NCI-H1105 treated with DMSO at 0.1 percent for 48 hours (cell line): ENCODE results near the gene A4GNT.
A peak's percentile ranks its signal among the peaks of the same experiment; 100 is the strongest.
"Not testable (repeated sequence)": the region's sequence is repeated elsewhere in the genome, so short reads cannot be mapped to it uniquely, and the experiment has no call there.

Source experiments
- DNase-seq: peaks from one replicate; lab custom pipeline; 2025; lab: John Stamatoyannopoulos, UW

A4GNT gene

DNA sequence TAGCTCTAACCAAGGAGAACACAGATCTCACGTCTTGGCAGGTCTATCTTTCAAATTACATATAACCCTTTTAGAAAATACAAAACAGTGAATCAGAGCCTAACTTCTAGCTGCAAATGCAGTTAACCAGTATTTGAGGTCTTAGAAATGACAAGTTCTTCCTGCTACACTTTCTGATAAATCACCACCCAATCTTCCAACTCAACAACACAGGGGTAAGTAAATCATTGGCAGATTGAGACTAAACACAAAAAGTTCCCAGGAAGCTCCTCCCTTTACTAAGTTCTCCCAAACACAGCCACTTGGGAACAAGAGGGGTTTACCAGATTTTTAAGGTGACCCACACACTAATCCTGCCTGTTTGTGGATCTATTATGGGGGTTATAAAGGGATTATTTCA is at the start of gene A4GNT:
Gene A4GNT (minus strand): TSS at position 152 of the 400 bp plus-strand sequence. CDS start 1,134 bp downstream, outside the sequence.
- DNase-seq, result no peak

DNA sequence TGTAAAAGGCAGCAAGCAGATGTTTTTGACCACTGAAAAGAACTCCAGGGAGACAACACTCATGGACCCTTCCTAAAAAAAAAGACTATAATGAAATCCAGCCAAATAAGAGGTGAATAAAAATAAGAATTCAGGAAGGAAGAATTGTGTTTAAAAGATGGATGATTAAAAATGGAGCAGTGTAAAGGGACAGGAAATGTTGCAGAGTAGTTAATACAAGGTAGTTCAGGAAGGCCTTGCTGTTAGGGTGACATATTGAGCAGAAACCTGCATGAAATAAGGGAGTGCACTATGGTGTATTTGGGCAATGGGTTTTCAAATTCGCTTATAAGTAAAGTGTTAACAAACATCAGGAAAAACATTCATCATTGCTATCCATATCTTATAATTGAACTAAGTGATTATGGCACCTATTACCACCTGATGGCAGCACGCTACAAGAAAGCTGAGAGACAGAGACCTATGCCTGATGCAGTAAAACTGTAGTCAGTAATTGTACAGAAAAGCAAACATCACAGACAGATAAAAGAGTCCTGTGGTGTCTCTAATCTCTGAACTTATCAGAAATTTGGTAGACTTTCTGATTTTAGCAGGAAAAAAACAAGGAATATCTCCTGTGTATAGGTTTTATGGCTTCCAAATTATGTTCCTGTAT is 48.3 kb upstream of the A4GNT start:
- peak; percentile 84 for DNase-seq

DNA sequence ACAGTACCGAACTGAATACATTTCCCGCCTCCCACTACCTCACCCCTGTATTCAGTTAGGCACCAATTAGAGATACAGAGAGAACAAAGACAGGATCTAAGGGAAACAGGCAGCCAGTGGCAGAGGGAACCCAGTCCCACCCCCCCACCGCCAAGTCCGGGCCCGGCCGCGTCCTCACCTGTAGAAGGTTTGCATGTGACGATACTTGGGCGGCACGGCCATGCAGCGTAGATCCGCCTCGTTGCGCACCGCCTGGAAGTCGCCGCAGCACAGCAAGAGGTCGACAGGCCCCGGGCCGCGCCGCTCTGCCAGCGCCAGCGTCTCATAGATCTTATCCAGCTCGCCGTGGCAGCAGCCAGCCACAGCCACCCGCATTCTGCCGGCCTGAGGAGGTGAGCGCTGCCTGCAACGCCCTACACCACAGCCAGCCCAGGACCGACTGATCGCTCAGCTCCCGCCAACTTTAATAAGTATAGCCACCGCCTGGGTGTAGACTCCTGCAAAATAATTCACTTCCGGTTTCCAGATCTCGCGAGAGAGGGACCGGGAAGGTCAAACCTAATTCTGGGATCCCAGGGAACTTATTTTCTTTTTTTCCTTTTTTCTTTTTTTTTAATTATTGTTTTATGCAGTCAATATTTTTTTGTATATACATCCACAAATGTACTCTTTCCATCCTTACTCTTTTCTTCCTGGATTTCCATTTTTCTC is 42.4 kb upstream of the A4GNT start, which contains the start of gene DBR1:
Gene DBR1 (minus strand): TSS at position 501 of the 711 bp plus-strand sequence. CDS start 126 bp downstream, at position 375.
- DNase-seq, result peak; percentile 92

DNA sequence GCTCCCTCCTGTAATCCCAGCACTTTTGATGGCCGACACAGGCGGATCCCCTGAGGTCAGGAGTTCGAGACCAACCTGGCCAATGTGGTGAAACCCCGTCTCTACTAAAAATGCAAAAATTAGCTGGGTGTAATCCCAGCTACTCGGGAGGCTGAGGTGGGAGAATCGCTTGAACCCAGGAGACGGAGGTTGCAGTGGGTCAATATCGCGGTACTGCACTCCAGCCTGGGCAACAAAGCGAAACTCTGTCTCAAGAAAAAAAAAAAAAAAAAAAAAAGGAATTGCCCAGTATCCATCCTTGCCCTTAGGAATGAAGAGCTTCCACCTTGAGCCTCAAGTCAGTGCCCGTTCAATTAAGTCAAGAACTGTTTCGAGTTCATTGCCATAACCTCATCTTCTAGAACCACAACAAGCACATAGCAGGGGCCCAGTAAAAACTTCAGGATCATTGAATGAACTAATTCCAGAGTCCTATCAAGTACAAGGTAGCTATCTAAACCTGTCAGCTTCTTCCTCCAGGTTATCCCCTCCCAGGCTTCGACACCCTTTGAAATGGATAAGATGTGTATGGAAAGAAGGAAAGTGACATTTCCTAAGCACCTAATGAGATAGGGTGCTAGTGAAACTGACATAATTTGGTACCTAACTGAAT is 41.7 kb upstream of the A4GNT start:
- DNase-seq, result no peak

DNA sequence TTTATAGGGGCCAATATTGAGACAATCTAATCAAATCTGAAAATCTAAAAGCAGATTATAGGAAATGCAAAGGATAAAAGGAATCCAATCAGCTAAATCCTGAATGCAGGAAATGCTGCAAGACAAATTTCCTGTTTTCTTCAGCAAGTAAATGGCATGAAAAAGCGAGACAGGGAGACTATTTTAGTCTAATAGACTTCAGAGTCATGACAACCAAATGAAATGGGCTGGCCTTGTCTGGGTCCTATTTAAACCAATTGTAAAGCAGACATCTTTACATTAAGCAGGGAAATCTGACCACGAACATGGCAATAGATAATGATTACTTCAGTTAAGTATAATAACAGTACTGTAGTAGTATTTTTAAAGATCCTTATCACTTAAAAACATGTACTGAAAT is 40.4 kb upstream of the A4GNT start:
- DNase-seq, result no peak

DNA sequence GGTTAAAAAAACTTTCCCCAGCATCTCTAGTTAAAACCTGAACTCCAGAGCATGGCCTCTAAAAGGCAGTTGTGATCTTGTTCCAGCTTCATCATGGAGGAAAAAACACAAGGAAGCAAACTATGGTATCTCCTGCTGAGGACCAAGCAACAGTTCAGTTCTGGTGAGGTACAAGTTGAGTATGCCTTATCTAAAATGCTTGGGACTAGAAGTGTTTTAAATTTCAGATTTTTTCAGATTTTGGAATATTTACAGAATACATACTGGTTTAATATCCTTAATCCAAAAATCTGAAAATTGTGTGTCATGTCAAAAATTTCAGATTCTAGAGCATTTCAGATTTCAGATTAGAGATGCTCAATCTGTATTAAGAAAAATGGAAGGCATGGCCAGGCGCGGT is 32.9 kb upstream of the A4GNT start:
- no peak for DNase-seq

DNA sequence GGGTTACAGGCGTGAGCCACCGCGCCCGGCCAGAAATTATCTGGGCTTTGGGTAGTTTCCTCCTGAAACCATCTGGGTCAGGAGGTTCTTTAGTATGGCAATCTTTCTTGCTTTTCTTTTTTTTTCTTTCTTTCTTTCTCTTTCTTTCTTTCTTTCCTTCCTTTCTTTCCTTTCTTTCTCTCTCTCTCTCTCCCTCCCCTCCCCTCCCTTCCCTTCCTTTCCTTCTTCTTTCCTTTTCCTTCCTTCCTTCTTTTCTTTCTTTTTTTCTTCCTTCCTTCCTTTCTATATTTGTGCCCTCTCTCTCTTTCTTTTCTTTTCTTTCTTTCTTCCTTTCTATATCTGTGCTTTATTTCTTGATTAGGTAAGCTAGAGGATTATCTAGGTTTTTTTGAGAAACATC is 25.6 kb upstream of the A4GNT start:
- DNase-seq, result no peak

DNA sequence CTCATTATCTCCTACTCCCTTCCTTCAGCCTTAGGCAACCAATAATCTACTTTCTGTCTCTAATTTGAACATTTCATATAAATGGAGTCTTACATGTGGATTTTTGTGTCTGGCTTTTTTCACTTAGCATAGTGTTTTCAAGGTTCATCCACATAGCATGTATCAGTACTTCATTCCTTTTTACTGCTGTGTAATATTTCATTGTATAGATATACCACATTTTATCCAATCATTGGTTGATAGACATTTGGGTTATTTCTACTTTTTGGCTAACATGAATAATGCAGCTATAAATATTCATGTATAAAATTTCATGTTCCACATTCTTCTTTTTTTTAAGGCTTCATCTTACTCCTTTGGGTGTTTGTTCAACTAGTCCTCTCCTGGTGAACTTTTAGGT is 22.3 kb upstream of the A4GNT start:
- no peak for DNase-seq

DNA sequence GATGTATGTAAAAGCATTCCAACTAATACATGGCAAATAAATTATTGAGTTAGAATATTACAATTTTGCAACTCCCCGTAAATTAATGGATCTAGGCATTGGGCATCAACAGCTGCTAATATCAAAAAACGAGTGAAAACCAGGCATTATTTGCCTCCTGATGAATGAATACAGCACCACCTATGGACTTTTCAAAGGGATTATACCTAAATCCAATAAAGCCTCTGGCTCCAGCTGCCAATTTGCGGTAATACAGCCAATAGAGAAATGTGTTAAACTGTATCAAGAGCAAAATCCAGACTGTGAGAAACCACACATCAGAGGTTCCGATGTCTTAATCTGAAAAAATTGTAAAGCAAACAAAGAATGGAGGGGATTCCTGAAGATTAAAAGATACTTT is 16.3 kb upstream of the A4GNT start:
- no peak for DNase-seq

DNA sequence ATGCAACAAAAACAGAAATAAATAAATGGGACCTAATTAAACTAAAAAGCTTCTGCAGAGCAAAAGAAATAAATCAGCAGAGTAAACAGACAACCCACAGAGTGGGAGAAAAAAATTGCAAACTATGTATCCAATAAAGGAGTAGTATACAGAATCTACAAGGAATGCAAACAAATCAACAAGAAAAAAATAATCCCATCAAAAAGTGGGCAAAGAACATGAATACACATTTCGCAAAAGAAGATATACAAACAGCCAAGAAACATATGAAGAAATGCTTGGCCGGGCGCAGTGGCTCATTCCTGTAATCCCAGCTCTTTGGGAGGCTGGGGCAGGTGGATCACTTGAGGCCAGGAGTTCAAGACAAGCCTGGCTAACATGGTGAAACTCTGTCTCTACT is 10.0 kb upstream of the A4GNT start:
- DNase-seq, result not testable (repeated sequence)

DNA sequence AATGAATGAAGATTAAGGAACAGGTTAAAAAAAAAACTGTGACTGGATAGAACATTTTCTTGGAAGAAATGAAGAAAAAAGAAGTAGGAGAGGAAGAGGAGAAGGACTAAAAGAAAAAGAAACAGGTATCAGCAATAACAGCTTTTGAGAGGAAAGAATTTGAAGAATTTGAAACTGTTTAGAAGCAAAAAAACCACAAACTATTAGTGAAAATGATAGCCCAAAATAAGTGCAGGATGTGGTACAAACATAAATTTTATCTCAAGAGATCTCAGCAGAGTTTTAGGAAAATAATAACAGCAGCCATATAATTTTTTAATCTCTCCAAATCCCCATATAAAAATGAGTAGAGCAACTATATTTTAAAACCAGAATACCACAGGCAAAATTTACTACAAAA is 8.8 kb upstream of the A4GNT start:
- no peak for DNase-seq

DNA sequence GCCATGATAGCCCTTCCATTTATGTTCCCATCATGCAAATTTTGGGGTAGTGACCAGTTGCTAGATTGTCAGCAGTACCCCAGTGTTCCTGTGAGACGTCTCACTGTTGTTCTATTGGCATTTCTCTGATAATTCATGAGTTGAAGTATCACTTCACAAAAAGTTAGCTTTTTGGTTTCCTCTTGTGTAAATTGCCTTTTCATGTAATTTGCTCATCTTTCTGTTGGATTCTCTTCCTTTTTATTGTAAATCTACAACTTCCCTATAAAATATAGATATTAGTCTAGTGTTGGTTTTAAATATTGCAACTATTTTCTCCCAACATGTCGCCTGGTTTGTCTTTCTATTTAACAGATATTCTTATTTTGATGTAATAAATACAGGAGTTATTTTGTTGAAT is 7.5 kb upstream of the A4GNT start:
- no peak for DNase-seq

DNA sequence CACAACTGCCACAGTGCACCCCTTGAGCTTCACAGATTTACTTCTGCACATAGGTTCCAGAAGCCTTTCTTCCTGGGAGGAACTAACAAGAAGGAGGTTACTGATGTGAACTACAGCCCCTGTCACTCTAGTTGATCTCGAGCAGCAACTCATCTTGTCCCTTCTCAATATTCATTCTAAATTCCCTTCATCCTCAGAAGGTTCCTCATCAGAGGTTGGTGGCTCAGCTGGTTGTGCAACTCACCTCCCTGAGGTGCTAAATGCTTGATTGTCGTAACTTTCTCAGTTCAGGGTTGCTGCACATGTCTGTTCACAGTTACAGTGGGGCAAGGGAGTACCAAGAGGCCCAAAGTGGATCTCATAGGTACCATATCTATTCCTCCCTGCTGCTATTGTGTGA is 5.7 kb upstream of the A4GNT start:
- no peak for DNase-seq

DNA sequence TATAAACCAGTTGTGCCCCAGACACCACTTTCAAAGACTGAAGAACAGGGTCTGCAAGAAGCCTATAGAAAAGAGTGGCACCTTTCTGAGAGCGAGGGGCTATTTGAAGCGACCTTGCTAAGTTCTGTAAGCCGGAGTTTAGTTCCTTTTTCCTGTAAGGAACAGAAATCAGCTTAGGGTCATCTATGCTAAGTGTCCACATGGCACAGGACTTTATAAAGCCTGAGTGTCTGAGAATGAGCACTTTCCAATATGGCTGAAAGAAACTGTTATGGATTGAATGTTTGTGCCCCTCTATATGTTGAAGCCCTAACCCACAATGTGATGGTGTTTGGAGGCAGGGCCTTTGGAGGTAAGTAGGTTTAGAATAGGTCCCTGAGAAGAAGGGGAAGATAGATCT is 4.0 kb upstream of the A4GNT start:
- DNase-seq, result no peak

DNA sequence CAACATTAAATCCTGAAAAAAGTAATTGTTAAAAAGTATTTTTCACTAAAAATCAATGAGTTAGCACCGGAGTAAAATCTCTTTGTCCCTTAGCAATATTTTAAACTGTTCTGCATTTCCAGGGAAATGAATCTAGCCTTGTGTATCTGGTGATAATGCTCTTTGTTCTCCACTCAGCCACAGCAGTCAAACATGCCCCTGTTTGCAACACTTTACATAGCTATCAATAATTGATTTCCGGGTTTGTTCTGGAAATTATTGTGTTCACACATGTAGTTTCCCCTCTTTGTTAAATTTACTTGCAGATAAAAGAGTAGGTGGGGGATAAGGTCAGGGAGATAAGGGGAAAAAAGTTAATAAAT is 3.6 kb upstream of the A4GNT start:
- no peak for DNase-seq

DNA sequence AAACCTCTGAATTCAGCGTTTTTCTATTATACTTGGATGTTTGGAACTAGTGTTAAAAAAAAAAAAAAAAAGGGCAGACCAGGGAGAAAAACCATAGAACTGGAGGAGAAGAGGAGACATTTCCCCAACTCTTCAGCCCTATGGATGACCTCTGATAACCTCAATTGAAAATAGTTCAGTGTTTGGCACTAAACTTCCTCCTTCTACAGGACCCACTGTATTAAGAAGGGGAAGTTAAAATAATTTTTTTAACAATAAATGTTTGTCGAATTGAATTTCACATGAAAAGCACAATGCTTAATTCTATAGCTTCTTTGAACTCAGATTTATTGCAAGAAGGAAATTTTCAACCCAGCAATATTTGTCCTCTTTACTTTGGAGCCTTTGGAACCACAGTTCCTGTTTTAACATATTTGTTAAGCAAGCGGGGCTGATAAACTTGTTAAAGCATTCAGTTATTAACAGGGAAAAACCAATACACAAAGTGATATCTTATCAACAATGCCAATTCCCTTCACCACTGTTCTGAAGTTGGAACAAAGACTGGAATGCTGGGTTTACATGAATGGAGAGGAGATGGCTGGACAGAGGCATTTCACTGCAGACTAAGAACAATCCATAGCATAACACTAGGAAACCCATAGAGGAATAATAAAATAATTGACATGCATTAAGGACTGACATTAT is 3.1 kb upstream of the A4GNT start:
- no peak for DNase-seq

DNA sequence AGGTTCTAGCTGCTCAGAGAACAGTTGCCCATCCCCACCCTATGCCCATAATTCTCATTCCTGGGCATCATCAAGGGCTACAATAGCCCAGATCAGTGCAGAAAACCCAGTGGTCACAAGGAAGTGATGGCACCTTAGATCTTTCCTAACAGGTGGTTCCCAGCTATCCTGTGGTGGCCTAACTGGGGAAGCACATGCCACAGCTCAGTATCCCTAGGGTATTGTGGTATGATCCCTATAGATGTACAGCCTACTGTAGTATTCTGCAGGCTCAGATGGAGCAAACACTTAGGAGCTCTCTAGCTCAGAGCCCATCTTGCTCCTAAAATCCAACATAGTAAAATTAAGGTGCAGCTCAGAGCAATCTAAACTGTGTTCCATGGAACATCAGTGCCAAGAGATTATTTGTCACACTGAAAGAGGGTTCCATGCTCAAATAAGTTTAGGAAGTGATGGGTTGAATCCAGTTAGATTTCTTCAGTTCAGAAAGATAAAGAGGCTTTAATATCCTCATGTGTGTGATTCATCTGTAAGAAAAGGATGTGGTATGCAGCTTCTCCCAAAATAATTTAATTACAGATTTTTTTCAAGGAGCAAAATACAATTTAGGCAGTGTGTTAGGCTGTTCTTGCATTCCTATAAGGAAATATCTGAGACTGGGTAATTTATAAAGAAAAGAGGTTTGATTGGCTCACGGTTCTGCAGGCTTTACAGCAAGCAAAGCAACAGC is 4.4 kb downstream of the A4GNT start:
- no peak for DNase-seq

DNA sequence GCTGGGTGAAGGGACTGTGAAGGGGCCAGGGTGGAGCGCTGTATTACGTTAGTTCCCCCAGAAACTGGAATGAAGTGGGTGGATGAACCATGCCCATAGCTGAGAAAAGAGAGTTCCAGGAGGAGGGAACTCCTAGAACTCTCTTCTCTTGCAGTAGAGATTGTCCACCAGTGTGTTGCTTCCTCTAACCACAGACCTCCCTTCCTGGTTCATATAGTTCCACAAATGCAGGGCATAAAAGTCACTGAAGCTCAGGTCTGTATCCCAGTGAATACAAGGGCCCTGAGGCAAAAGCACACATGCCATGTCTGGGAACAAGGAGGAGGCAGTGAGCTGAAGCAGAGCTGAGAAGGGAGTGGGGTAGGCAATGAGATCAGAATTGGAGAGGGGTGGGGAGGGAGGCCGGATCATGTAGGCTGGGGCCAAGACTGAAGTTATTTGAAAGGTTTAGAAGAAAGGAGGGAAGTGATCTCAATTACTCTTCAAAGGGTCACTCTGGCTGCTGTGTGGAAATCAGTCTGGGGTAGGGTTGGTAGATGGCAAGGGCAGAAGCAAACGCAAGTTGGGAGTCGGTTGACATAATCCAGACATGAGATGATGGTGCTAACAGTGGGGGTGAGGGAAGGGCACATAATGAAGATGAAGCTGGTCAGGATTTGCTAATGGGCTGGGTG is 6.5 kb downstream of the A4GNT start:
- DNase-seq, result no peak

DNA sequence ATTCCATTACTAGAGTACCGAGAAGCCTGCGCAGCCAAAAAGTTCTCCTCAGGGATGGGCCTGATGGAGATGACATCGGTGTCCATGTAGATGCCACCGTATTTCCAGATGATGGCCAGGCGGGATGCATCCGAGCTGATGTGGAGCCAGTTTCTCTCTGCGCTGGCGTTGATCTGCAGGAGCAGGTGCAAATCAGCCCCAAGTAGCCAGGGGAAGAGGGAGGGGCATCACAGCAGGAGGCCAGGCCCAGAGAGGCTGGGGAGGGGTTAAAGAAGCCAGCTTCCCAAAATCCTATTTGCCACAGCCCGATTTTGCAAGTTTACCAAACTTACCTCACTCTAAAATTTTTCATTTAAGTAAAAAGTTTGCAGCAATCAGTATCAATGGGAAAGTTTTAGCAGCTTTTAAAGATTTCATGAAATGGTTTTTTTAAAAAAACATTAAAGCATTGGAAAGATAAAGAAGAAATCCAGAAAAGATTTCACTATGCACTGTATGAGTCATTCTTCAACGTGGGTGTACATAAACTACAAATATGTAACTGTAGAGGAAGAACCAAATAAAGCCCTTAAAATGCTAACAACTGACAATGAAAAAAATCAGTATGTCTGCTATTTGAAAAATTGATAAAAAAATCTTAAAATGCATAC is 7.4 kb downstream of the A4GNT start:
- DNase-seq, result no peak

DNA sequence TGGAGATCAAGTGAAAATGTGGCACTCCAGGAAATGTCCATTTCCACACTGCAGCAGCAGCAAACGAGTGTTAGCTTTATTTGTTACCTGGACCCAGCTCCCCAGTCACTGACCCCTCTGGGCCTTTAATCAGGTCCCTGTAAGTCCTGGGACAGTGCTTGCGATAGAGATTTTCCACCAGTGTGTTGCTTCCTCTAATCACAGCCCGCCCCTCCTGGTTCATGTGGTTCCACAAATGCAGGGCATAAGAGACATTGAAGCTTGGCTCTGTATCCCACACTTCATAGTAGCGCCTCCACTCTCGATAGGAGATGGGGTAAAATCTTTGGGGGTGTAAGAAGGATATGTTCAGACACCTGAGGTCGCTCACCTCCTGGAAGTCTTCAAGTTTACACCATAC is 8.0 kb downstream of the A4GNT start:
- no peak for DNase-seq

DNA sequence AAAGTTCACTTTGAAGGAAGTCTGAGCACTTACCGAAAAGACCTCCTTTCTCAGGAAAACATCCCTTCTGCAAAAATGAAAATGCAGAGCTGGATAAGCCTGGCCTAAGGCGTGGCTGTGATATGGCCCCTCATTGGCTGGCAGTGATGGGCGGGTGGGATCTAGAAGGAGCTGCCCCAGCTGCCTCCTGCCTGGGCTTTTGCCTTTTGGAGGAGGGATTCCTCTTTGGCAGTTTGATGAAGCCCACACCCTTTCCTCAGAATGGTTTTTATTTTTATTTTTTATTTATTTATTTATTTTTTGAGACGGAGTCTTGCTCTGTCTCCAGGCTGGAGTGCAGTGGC is 12.8 kb downstream of the A4GNT start:
- DNase-seq, result no peak
